A549 (cell line): ENCODE measurements around the gene SH3BP5. TPM values are rescaled to one million over a fixed set of nuclear protein-coding genes. Genes with fewer than 3 reads are reported as not detected.
A peak's percentile ranks its signal among the peaks of the same experiment; 100 is the strongest.

ENCODE experiments used
- ATAC-seq, 2 experiments: fragments of 200-7000 bp in 1 of 2; fragments of >200 bp in 1 of 2; cut with Nextera tagmentation in 1 of 2; cut with Tn5 transposase in 1 of 2; 3 replicates each; pipeline versions ENCODE4 v1.8.0 to v1.9.1; 2018 to 2020; ENCODE audit warnings: mild to moderate bottlenecking in 1 of 2, moderate library complexity in 1 of 2
- CTCF ChIA-PET: fragments of 300-600 bp; sonication (Branson Sonifier 250); formaldehyde crosslinking; extraction: SDS; loops from one replicate; lab custom pipeline; 2021; ENCODE audit warnings: antibody characterized with exemption, inconsistent platforms; lab: Yijun Ruan, JAX
- POLR2A ChIA-PET: fragments of 350-600 bp; formaldehyde crosslinking; extraction: SDS; loops from one replicate; lab custom pipeline; 2021; ENCODE audit warnings: antibody characterized with exemption, inconsistent platforms; lab: Yijun Ruan, JAX
- DNase-seq, 2 experiments: peaks; one replicate each; pipeline versions ENCODE4 v3.0.0 to v3.0.0-alpha.2; 2011 to 2016; ENCODE audit warnings: low read depth in 1 of 2, low spot score in 1 of 2
- FAIRE-seq: peaks from 2 replicates; lab custom pipeline; 2011; peaks lifted over from hg19 to GRCh38; lab: Jason Lieb, UNC
- H3K27ac ChIP-seq, 2 experiments: fragments of >200 bp; sonication (Bioruptor Twin); formaldehyde crosslinking; 3 replicates each; pipeline ENCODE4 v1.5.1; 2016 to 2017
- H3K4me1 ChIP-seq: fragments of >200 bp; sonication (Bioruptor Twin); formaldehyde crosslinking; 3 replicates; pipeline ENCODE4 v1.6.1; 2016
- H3K4me2 ChIP-seq: fragments of >200 bp; sonication (Bioruptor Twin); formaldehyde crosslinking; 3 replicates; pipeline ENCODE4 v1.6.1; 2016
- H3K4me3 ChIP-seq: fragments of >200 bp; sonication (Bioruptor Twin); formaldehyde crosslinking; 3 replicates; pipeline ENCODE4 v1.5.1; 2016
- H3K9me3 ChIP-seq: fragments of >200 bp; sonication (Bioruptor Twin); formaldehyde crosslinking; 3 replicates; pipeline ENCODE4 v1.6.1; 2016
- BHLHE40 ChIP-seq: IDR thresholded peaks from 2 replicates; pipeline ENCODE4 v1.6.1; 2012; ENCODE audit warnings: low read depth, low read length, inconsistent platforms
- CBX2 ChIP-seq: fragments of 200-600 bp; sonication (generic); IDR thresholded peaks from 2 replicates; pipeline ENCODE4 v1.6.1; 2016; ENCODE audit warnings: low read depth, mild to moderate bottlenecking, borderline replicate concordance
- CEBPB ChIP-seq, 2 experiments: fragments of >200 bp in 1 of 2; sonication (Bioruptor Twin) in 1 of 2; formaldehyde crosslinking in 1 of 2; IDR thresholded peaks; 2 replicates each; pipeline ENCODE4 v1.6.1; 2012 to 2016
- CHD2 ChIP-seq: fragments of 150-350 bp; IDR thresholded peaks from 2 replicates; pipeline ENCODE4 v1.6.1; 2014; ENCODE audit warnings: low read length; ENCODE audit not compliant: partially characterized antibody
- CHD4 ChIP-seq: fragments of 200-600 bp; sonication (generic); IDR thresholded peaks from 2 replicates; pipeline ENCODE4 v1.6.1; 2016; ENCODE audit warnings: antibody characterized with exemption, mild to moderate bottlenecking, borderline replicate concordance
- ELK1 ChIP-seq: fragments of 150-350 bp; IDR thresholded peaks from 2 replicates; pipeline ENCODE4 v1.6.1; 2014; ENCODE audit warnings: low read depth, mild to moderate bottlenecking, low read length
- EP300 ChIP-seq, 2 experiments: fragments of >200 bp; sonication (Bioruptor Twin); formaldehyde crosslinking; IDR thresholded peaks; 2 replicates in 1 of 2; 3 replicates in 1 of 2; pipeline ENCODE4 v1.6.1; 2016 to 2017
- FOSL2 ChIP-seq, 2 experiments: fragments of 450-650 bp in 1 of 2; fragments of >200 bp in 1 of 2; sonication (Bioruptor Twin) in 1 of 2; formaldehyde crosslinking; IDR thresholded peaks; 2 replicates each; pipeline versions ENCODE4 v1.5.0 to v1.6.1; 2016 to 2020; ENCODE audit warnings: mild to moderate bottlenecking in 1 of 2, moderate library complexity in 1 of 2
- HES2 ChIP-seq: fragments of >200 bp; sonication (Bioruptor Twin); formaldehyde crosslinking; IDR thresholded peaks from 2 replicates; pipeline ENCODE4 v1.6.1; 2016
- HEYL ChIP-seq: fragments of 250-450 bp; sonication (Bioruptor Pico); IDR thresholded peaks from 2 replicates; pipeline ENCODE4 v1.8.0; 2021; ENCODE audit warnings: mild to moderate bottlenecking, moderate library complexity
- HOXB5 ChIP-seq: fragments of 250-450 bp; sonication (Bioruptor Pico); IDR thresholded peaks from 2 replicates; pipeline ENCODE4 v1.5.0; 2020; ENCODE audit warnings: mild to moderate bottlenecking, moderate library complexity
- JUN ChIP-seq, 2 experiments: fragments of >200 bp; sonication (Bioruptor Twin); formaldehyde crosslinking; IDR thresholded peaks; 2 replicates in 1 of 2; 3 replicates in 1 of 2; pipeline ENCODE4 v1.6.1; 2016 to 2017
- JUNB ChIP-seq: fragments of >200 bp; sonication (Bioruptor Twin); formaldehyde crosslinking; IDR thresholded peaks from 2 replicates; pipeline ENCODE4 v1.6.1; 2016
- MYC ChIP-seq: IDR thresholded peaks from 2 replicates; pipeline ENCODE4 v1.6.1; 2012; ENCODE audit warnings: mild to moderate bottlenecking, inconsistent platforms, low read length, improper control_type of control experiment, borderline replicate concordance
- NFE2L2 ChIP-seq: fragments of 150-350 bp; conservative IDR thresholded peaks from 2 replicates; pipeline ENCODE4 v1.6.1; 2014; ENCODE audit warnings: low read length
- RAD21 ChIP-seq, 2 experiments: fragments of >200 bp in 1 of 2; sonication (Bioruptor Twin) in 1 of 2; formaldehyde crosslinking in 1 of 2; IDR thresholded peaks in 1 of 2; conservative IDR thresholded peaks in 1 of 2; 2 replicates in 1 of 2; 3 replicates in 1 of 2; pipeline ENCODE4 v1.6.1; 2012 to 2018; ENCODE audit warnings: inconsistent platforms in 1 of 2
- REST ChIP-seq: fragments of 200-600 bp; sonication (generic); IDR thresholded peaks from 2 replicates; pipeline ENCODE4 v1.6.1; 2016; ENCODE audit warnings: antibody characterized with exemption, mild to moderate bottlenecking, moderate library complexity
- SMC3 ChIP-seq: fragments of >200 bp; sonication (Bioruptor Twin); formaldehyde crosslinking; IDR thresholded peaks from 3 replicates; pipeline ENCODE4 v1.6.1; 2018; ENCODE audit warnings: inconsistent platforms
- SREBF2 ChIP-seq: fragments of 450-650 bp; IDR thresholded peaks from 2 replicates; pipeline ENCODE4 v1.6.1; 2014; ENCODE audit warnings: mild to moderate bottlenecking, moderate library complexity
- TFCP2L1 ChIP-seq: fragments of 250-450 bp; sonication (Bioruptor Pico); IDR thresholded peaks from 2 replicates; pipeline ENCODE4 v1.5.0; 2021; ENCODE audit warnings: mild to moderate bottlenecking
- ZC3H11A ChIP-seq: fragments of 450-650 bp; IDR thresholded peaks from 2 replicates; pipeline ENCODE4 v1.6.1; 2014; ENCODE audit warnings: antibody characterized with exemption, mild to moderate bottlenecking
- ZFP36 ChIP-seq: fragments of 450-650 bp; IDR thresholded peaks from 2 replicates; pipeline ENCODE4 v1.6.1; 2014; ENCODE audit warnings: borderline replicate concordance; ENCODE audit not compliant: partially characterized antibody
- ZSCAN20 ChIP-seq: fragments of 250-450 bp; sonication (Bioruptor Pico); IDR thresholded peaks from 2 replicates; pipeline ENCODE4 v1.8.0; 2022; ENCODE audit warnings: mild to moderate bottlenecking, moderate library complexity
- WGBS: methylation state at CpG from one replicate; pipeline ENCODE4 v1.1.6; 2017; ENCODE audit errors: missing lambda C conversion rate; 5-methylcytosine and 5-hydroxymethylcytosine counted together
- polyA plus RNA-seq, 4 experiments: library from polyadenylated mRNA; depleted of rRNA in 3 of 4; stranded (reverse); fragments of >200 nt; fragmentation: RNase III in 1 of 4; extraction: RNeasy Plus Mini Kit Qiagen cat#74134 plus additional on column Dnase treatment in 1 of 4; gene quantifications; 2 replicates in 3 of 4; 3 replicates in 1 of 4; pipeline ENCODE4 v1.2.3, GENCODE V29; 2011 to 2017
- TF ChIP-seq, protein P1 (sequence below): fragments of 450-650 bp; IDR thresholded peaks from 2 replicates; pipeline ENCODE4 v1.6.1; 2014; ENCODE audit warnings: antibody characterized with exemption
- TF ChIP-seq, protein P2 (sequence below): fragments of 250-450 bp; sonication (Bioruptor Pico); IDR thresholded peaks from 2 replicates; pipeline ENCODE4 v1.5.0; 2021; ENCODE audit warnings: mild to moderate bottlenecking, moderate library complexity, borderline replicate concordance

The SH3BP5 gene
- polyA plus RNA-seq, 2 of the 4 experiments (the other 2 are of a cell fraction) = 10.9 to 16.0 TPM

- TF ChIP-seq HOXB5 = no peak
- TF ChIP-seq CHD2 = no peak
- FAIRE-seq (no peak), ATAC-seq (no peak), DNase-seq (no peak)
- no peaks in the 10 kb centered on the region for H3K9me3 ChIP-seq
- H3K4me3 ChIP-seq = no peak overlapping the region
- no peak overlapping the region for H3K27ac ChIP-seq
- no peak overlapping the region for H3K4me2 ChIP-seq
- peaks cover 15% of the 10 kb centered on the region; the same call in 1 of the 3 replicates for H3K4me1 ChIP-seq
- ChIA-PET CTCF (interaction anchor here (4.1 kb wide), 1 partner anchor 59 kb away, joined by 33 read pairs; no protein-coding TSS in a partner anchor), POLR2A (no interaction called here)
- WGBS = 82% methylated on average over 2 of the region's 2 CpGs
These were observed 5.7 kb downstream of the SH3BP5 start for GRCh38 chr3:15326673-15327072.

- H3K27ac ChIP-seq = no peak overlapping the region
- TF ChIP-seq TFCP2L1 (CRISPR knock-in tag) (no peak), HES2 (no peak), MYC (no peak), EP300 (IDR thresholded peaks at IDR 0.05) (no peak), CBX2 (no peak), SMC3 (no peak), JUNB (no peak), SREBF2 (no peak), RAD21 (conservative IDR thresholded peaks at IDR 0.05 in 1 of 2, IDR thresholded peaks at IDR 0.05 in 1 of 2) (no peak), NFE2L2 (no peak), BHLHE40 (no peak), ZSCAN20 (CRISPR knock-in tag) (no peak), CEBPB (IDR thresholded peaks at IDR 0.05) (no peak), CHD4 (no peak), ZFP36 (no peak)
- TF ChIP-seq, protein P1, sequence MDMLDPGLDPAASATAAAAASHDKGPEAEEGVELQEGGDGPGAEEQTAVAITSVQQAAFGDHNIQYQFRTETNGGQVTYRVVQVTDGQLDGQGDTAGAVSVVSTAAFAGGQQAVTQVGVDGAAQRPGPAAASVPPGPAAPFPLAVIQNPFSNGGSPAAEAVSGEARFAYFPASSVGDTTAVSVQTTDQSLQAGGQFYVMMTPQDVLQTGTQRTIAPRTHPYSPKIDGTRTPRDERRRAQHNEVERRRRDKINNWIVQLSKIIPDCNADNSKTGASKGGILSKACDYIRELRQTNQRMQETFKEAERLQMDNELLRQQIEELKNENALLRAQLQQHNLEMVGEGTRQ = no peak
- TF ChIP-seq, protein P2, sequence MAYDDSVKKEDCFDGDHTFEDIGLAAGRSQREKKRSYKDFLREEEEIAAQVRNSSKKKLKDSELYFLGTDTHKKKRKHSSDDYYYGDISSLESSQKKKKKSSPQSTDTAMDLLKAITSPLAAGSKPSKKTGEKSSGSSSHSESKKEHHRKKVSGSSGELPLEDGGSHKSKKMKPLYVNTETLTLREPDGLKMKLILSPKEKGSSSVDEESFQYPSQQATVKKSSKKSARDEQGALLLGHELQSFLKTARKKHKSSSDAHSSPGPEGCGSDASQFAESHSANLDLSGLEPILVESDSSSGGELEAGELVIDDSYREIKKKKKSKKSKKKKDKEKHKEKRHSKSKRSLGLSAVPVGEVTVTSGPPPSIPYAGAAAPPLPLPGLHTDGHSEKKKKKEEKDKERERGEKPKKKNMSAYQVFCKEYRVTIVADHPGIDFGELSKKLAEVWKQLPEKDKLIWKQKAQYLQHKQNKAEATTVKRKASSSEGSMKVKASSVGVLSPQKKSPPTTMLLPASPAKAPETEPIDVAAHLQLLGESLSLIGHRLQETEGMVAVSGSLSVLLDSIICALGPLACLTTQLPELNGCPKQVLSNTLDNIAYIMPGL = no peak
- no peak overlapping the region for H3K4me2 ChIP-seq
- DNase-seq = no peak
- WGBS = 83% methylated on average over 3 of the region's 3 CpGs
- FAIRE-seq = no peak
- no peak overlapping the region for H3K4me3 ChIP-seq
- ChIA-PET CTCF (interaction anchor here (1.0 to 4.1 kb wide), 3 partner anchors 16 to 58 kb away, joined by 3 to 33 read pairs (median 5); no protein-coding TSS in a partner anchor), POLR2A (no interaction called here)
- no peaks in the 10 kb centered on the region for H3K9me3 ChIP-seq
- ATAC-seq = no peak
- peaks cover 11% of the 10 kb centered on the region; the same call in 2 of the 3 replicates for H3K4me1 ChIP-seq
These were observed 6.3 kb downstream of the SH3BP5 start for GRCh38 chr3:15326037-15326436.

- Histone ChIP-seq H3K4me2 (no peak overlapping the region), H3K4me3 (no peak overlapping the region), H3K9me3 (no peaks in the 10 kb centered on the region), H3K27ac (0 out of 6 replicates have a peak overlapping the region, but pooled peaks of 1 of the 2 experiments have one; percentile 15), H3K4me1 (peaks cover 18% of the 10 kb centered on the region)
- ATAC-seq (peak in 1 of 2 experiments; percentile 62; a peak in 3 of 6 replicates), DNase-seq (no peak), FAIRE-seq (no peak)
- POLR2A ChIA-PET = no interaction called here
- TF ChIP-seq ZSCAN20 (CRISPR knock-in tag) (no peak), ELK1 (no peak), SMC3 (no peak), HEYL (CRISPR knock-in tag) (no peak), JUN (IDR thresholded peaks at IDR 0.05) (no peak), ZFP36 (no peak), REST (no peak), ZC3H11A (no peak), FOSL2 (IDR thresholded peaks at IDR 0.05) (no peak), FOSL2 (CRISPR knock-in tag; IDR thresholded peaks at IDR 0.05) (no peak), CBX2 (no peak)
- WGBS = 80% methylated on average over 4 of the region's 4 CpGs
- CTCF ChIA-PET = interaction anchor here (2.0 to 4.1 kb wide), 2 partner anchors 21 to 57 kb away, joined by 5 to 33 read pairs; no protein-coding TSS in a partner anchor
These were observed 7.2 kb downstream of the SH3BP5 start for GRCh38 chr3:15325228-15325627.
